ENCODE data around the gene RXRA. TPM values are rescaled to one million over a fixed set of nuclear protein-coding genes. Genes with fewer than 3 reads are reported as not detected.

Gene RXRA
- total RNA-seq, 2 donors from 2014 or later: 45.4 to 58.1 TPM

- H3K4me1 ChIP-seq (ENCODE audit: control insufficient read depth in 1 of 2, low read depth in 2 of 2): peaks cover under 1 to 4% of the 10 kb centered on the region in 2 donors
- no peaks in the 10 kb centered on the region for H3K27me3 ChIP-seq (replicated peaks; ENCODE audit: insufficient read depth)
- H3K27ac ChIP-seq: no peak overlapping the region
- no peak for DNase-seq (ENCODE audit: low spot score)
- no peak for TF ChIP-seq CTCF (IDR thresholded peaks at IDR 0.05)
- H3K9me3 ChIP-seq: no peaks in the 10 kb centered on the region
- H3K36me3 ChIP-seq: peaks cover 38% of the 10 kb centered on the region
- no peak for ATAC-seq (ENCODE audit: insufficient number of reproducible peaks, low FRiP score, low read depth)
- H3K4me3 ChIP-seq: no peak overlapping the region
Measured at GRCh38 chr9:134419684-134420076, 93.4 kb downstream of the RXRA start.

GRCh38 chr9:134420281-134420845, 94.1 kb downstream of the RXRA start:
- no peak for ATAC-seq (ENCODE audit: insufficient number of reproducible peaks, low FRiP score, low read depth)
- Histone ChIP-seq H3K9me3 (no peaks in the 10 kb centered on the region), H3K36me3 (peaks cover 38% of the 10 kb centered on the region), H3K4me1 (ENCODE audit: control insufficient read depth in 1 of 2, low read depth in 2 of 2) (no peaks in the 10 kb centered on the region), H3K4me3 (no peak overlapping the region), H3K27ac (no peak overlapping the region), H3K27me3 (replicated peaks; ENCODE audit: insufficient read depth) (no peaks in the 10 kb centered on the region)
- DNase-seq (ENCODE audit: low spot score): no peak
- no peak for TF ChIP-seq CTCF (IDR thresholded peaks at IDR 0.05)

GRCh38 chr9:134420974-134421432, 94.7 kb downstream of the RXRA start:
- Histone ChIP-seq H3K4me1 (ENCODE audit: control insufficient read depth in 1 of 2, low read depth in 2 of 2) (no peaks in the 10 kb centered on the region), H3K36me3 (peaks cover 38% of the 10 kb centered on the region), H3K9me3 (no peaks in the 10 kb centered on the region), H3K4me3 (no peak overlapping the region), H3K27me3 (replicated peaks; ENCODE audit: insufficient read depth) (no peaks in the 10 kb centered on the region), H3K27ac (no peak overlapping the region)
- TF ChIP-seq CTCF (IDR thresholded peaks at IDR 0.05): no peak
- ATAC-seq (ENCODE audit: insufficient number of reproducible peaks, low FRiP score, low read depth): no peak
- no peak for DNase-seq (ENCODE audit: low spot score)

- H3K27ac ChIP-seq: no peak overlapping the region
- no peaks in the 10 kb centered on the region for H3K27me3 ChIP-seq (replicated peaks; ENCODE audit: insufficient read depth)
- TF ChIP-seq CTCF (IDR thresholded peaks at IDR 0.05): no peak
- no peaks in the 10 kb centered on the region for H3K9me3 ChIP-seq
- no peaks in the 10 kb centered on the region for H3K4me1 ChIP-seq (ENCODE audit: control insufficient read depth in 1 of 2, low read depth in 2 of 2)
- H3K4me3 ChIP-seq: no peak overlapping the region
- H3K36me3 ChIP-seq: peaks cover 35% of the 10 kb centered on the region
- DNase-seq (ENCODE audit: low spot score): no peak
- ATAC-seq (ENCODE audit: insufficient number of reproducible peaks, low FRiP score, low read depth): no peak
Measured at GRCh38 chr9:134421888-134422287, 95.6 kb downstream of the RXRA start.

- Histone ChIP-seq H3K27ac (no peak overlapping the region), H3K4me3 (no peak overlapping the region), H3K27me3 (replicated peaks; ENCODE audit: insufficient read depth) (no peaks in the 10 kb centered on the region), H3K4me1 (ENCODE audit: control insufficient read depth in 1 of 2, low read depth in 2 of 2) (no peaks in the 10 kb centered on the region), H3K9me3 (no peaks in the 10 kb centered on the region), H3K36me3 (peaks cover 29% of the 10 kb centered on the region)
- DNase-seq (ENCODE audit: low spot score): no peak
- ATAC-seq (ENCODE audit: insufficient number of reproducible peaks, low FRiP score, low read depth): no peak
- TF ChIP-seq CTCF (IDR thresholded peaks at IDR 0.05): no peak
Measured at GRCh38 chr9:134422301-134423090, 96.2 kb downstream of the RXRA start.

Measured in thoracic aorta (tissue), 2 donors.